SKM-1 (cell line): ENCODE measurements around the gene GPR132.

Source experiments
- DNase-seq: peaks from one replicate; lab custom pipeline; 2025; ENCODE audit not compliant: unreplicated experiment; lab: John Stamatoyannopoulos, UW

GPR132 gene

DNA sequence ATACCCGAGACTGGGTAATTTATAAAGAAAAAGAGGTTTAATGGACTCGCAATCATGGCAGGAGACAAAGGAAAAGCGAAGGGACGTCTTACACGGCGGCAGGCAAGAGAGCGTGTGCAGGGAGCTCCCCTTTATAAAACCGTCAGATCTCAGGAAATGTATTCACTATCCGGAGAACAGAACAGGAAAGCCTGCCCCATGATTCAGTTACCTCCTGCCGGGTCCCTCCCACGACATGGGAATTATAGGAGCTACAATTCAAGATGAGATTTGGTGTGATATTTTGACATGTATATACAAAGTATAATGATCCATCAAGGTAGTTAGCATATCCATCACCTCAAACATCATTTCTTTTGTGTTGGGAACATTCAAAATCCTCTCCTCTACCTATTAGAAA, 42.1 kb downstream of the GPR132 start:
- no peak for DNase-seq

DNA sequence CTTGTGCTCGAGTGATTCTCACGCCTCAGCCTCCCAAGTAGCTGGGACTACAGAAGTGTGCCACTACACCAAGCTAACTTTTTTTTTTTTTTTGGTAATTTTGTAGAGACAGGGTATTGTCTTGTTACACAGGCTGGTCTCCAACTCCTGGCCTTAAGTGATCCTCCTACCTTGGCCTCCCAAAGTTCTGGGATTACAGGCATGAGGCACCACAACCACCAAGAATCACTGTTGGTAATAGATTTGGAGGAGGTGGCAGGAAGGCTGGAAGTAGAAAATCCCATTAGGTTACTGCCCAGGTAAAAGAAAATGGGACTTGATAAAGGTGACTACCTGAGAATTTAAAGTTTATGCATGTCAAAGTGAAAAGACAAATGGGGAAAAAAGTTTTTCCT, 43.0 kb downstream of the GPR132 start:
- DNase-seq, result no peak

DNA sequence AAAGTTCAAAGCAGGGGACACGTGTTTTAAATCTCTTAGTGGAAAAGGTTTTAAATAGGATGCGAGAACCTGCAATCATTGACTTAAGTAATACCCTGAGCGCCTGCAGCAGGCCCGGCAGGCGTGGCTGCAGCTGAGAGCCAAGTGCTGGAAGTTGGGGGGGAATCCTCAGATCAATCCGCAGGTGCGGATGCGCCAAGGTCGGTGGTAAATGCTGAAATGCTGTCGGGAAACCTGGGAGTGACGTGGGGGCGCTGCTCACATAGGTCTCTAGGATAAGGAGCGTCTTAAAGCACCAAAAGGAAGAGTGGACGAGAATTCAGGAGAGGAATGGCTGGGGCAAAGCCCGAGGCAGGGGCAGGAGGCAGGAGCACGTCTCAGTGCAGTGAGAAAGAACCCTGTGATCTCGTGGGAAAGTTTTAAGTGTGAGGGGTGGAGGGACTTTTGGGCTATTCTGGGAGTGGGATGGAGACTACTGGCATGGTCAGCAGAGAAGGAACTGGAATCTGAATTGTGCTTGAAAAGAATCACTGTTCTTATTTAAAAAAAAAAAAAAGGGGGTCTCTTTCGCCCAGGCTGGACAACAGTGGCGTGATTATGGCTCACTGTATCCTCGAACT, 43.5 kb downstream of the GPR132 start:
- no peak for DNase-seq

DNA sequence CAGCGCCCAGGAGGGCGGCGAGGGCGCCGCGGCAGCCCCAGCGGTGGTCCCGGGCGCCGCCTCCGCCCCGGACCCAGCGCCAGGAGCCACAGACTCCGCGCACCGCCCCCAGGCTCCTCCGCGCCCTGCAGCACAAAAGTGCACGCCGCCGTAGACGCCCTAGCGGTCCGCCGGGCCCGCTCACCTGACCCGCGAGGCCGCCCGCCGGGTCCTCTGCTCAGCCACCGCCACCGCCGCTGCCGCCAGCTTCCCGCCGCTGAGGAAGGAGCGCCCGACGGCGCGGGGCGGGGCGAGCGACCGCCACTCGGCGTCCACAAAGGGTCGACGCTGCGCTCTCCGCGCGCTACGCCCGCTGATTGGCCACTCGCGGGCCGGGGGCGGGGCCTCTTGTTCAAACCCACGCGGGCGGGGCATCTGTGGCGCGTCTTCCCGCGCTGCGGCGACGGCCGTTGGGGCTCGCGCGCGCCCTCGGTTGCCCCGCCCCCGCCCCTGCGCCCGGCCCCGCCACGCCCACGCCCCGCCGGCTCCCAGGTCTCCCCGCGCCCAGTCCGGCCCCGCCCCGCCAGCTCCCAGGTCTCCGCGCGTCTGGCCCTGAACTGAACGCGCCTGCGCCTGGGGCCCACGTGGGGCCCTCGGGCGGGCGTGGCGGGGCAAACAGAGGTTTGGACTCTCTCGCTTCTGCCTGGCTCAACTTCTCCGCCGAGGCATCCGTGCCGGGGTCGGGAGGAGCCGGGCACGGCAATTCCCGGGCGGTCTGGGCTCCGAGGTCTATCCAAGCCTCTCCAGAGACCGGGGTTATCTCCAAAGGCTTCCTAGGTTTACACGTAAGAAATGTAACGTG, 44.2 kb downstream of the GPR132 start, which contains the start of gene CDCA4:
CDCA4 (minus strand) TSS at position 269 of the 841 bp plus-strand sequence. CDS start 9,154 bp downstream, outside the sequence.
- DNase-seq, result peak; percentile 64

DNA sequence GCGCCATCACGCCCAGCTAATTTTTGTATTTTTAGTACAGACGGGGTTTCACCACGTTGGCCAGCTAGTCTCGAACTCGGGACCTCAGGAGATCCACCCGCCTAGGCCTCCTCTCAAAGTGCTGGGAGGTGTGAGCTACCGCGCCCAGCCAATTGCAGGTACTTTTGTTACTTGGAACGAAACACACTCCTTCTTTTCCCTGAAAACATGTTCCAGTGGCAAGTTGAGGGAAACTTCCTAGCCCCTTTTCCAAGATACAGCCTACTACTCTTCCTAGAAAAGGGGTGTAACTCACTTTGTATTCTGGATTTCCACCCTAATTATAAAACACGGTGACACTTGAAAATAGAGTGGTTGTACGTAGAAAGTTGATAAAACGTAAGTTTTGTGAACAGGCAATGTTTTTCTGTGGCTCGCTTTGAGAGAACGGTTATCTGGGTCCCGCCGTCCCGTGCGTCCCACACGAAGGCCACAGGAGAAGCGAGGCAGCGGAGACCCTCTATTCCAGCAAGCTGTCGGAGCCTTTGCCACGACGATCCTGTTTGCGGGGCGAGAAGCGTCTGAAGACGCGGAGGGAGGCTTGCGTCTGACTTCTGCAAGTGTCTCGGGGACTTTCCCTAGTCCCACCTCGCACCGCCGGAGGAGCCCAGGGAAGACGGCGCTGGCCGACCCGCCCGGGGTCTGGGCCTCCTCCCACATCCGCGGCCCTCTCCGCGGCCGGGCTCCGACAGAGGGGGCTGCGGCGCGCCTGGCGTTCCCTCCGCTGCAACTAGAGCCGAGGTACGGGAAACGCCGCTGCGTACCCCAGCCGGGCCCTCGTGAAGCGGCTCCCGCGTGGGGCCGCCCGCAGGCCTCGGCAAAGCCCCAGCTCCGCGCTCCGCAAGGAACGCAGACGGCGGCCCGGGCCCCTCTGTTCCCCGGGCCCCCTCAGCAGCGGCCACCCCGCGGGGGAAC, 45.1 kb downstream of the GPR132 start:
- DNase-seq, result no peak

DNA sequence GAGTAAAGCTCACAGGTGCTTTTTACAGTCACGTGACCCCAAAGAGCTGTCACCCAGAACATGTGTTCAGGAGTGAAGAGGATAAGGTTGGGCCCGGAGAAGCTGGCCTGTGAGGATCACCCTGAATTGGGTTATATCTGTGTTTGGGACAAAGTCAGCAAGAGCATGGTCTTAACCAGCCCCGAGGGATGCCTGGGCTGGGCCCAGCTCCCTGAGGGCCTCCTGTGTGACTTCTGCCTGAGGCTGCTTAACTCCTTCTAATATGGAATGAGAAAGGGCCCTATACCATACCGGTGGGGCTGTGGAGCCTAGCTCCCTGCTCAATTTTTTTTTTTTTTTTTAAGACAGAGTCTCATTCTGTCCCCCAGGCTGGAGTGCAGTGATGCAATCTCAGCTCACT, 46.8 kb downstream of the GPR132 start:
- no peak for DNase-seq

GRCh38 chr14:105015905-105016304, 49.3 kb downstream of the GPR132 start:
- DNase-seq, result no peak

GRCh38 chr14:105015242-105015641, 50.0 kb downstream of the GPR132 start:
- DNase-seq, result no peak

GRCh38 chr14:105014631-105015030, 50.6 kb downstream of the GPR132 start:
- no peak for DNase-seq

DNA sequence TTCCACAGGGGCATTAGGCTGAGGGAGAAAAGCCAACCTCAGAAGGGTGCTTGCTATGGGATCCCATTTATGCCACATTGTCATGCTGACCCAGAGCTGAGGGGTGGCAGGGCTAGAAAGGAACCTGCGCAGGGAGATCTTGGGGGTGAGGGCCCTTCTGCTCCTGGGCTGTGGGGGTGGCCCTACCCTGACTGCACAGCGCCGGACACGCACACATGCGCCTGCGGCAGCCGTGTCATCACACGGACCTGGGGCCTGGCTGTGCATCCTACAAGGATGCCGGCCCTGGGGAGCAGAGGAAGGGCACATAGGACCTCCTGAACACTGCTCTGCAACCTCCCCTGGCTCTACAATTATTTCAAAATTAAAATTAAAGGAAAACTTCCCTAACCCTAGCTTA, 51.2 kb downstream of the GPR132 start:
- DNase-seq, result no peak

GRCh38 chr14:105013150-105013785, 52.0 kb downstream of the GPR132 start:
- DNase-seq, result no peak

DNA sequence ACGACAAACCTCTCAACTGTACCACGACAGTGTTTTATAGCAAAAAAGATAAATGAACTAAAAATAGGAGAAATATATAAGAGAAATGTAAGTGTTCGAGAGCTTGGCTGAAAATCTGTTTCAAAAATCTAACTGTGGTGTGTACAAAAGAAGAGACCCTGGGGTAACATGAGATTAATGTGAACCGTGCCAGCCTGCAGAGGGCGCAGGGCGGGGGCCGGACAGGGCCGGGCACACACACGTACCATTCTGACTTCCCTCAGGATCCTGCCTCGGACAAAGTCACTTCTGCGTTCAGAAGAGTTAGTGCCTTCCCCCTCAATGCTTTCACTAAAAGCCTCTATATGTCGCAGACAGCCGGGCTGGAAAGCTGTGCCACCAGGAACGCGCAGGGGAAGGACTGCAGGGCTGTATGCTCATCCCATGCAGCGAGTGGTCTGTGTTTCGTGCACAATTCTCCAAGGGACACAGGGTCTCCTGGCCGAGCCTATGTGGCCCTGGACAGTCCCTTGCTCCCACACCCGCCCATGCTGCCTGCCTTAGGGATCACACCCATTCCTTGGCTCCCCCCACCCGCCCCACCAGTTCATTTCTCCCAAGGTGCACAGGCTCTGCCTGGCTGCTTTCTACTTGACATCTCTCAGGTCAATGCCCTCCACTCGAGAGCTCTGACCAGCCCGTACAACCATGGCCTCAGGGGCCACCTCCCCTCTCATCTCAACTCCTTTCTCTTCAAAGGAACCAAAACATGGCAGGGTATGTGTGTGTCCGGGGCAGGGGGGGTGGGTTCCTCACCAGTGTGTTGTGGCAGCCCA, 52.9 kb downstream of the GPR132 start:
- no peak for DNase-seq

- DNase-seq, result no peak
These were observed 53.8 kb downstream of the GPR132 start for GRCh38 chr14:105011312-105011990.

- DNase-seq, result no peak
These were observed 54.3 kb downstream of the GPR132 start for GRCh38 chr14:105010891-105011291.

DNA sequence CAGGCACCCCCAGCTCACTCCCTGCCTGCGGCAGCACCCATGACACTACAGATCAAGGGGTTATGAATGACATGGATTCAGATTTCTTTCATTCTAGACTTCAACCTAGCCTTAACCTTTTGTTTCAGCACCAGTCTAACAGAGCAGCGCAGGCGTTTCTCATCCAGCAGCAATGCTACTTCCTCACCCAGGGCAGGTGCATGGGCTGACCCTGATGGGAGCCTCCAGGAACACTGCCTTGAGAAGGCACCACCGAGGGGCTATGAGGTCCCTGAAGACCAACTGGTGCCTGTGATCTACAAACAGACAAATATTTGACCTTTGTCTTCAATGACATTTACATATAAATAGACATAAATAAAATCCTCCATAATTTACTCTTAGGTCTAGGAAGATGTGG, 55.1 kb downstream of the GPR132 start:
- DNase-seq, result no peak

- no peak for DNase-seq
These were observed 57.5 kb downstream of the GPR132 start for GRCh38 chr14:105007593-105008264.

GRCh38 chr14:105006831-105007592, 58.2 kb downstream of the GPR132 start:
- DNase-seq, result no peak
